ENCODE results near the gene SLMAP.
A peak's percentile ranks its signal among the peaks of the same experiment; 100 is the strongest.
"Not testable (repeated sequence)": the region's sequence is repeated elsewhere in the genome, so short reads cannot be mapped to it uniquely, and the experiment has no call there.

Gene SLMAP

DNA sequence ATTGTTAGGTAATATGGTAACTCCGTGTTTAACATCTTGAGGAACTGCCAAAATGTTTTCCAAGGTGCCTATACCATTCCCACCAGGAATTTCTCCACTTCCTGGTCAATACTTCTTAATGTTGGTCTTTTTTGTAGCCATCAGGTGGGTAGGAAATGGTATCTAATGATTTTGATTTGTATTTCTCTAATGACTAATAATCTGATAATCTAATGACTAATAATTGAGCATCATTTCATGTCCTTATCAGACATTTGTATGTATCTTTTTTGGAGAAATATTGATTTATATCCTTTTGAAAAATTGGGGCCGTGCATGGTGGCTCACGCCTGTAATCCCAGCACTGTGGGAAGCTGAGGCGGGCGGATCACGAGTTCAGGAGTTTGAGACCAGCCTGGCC lies 38.8 kb downstream of the SLMAP start:
- no peak for DNase-seq

DNA sequence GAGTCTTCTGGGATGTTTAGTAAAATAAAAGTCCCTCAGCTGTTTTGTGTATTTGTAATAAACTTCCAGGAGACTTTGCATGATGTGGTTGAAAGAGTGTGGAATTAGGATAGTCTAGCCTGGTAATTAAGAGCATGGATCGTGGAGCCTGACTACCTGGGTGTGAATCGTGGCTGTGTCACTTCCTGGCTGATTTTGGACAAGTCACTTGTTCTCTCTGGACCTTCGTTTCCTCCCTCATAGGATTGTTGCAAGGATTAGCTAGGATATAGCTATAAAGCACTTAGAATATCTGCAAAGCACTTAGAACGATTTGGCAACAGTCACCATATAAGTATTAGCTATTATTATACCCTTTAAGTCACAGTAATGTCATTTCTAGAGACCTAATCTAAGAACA lies 40.2 kb downstream of the SLMAP start:
- DNase-seq, result no peak

DNA sequence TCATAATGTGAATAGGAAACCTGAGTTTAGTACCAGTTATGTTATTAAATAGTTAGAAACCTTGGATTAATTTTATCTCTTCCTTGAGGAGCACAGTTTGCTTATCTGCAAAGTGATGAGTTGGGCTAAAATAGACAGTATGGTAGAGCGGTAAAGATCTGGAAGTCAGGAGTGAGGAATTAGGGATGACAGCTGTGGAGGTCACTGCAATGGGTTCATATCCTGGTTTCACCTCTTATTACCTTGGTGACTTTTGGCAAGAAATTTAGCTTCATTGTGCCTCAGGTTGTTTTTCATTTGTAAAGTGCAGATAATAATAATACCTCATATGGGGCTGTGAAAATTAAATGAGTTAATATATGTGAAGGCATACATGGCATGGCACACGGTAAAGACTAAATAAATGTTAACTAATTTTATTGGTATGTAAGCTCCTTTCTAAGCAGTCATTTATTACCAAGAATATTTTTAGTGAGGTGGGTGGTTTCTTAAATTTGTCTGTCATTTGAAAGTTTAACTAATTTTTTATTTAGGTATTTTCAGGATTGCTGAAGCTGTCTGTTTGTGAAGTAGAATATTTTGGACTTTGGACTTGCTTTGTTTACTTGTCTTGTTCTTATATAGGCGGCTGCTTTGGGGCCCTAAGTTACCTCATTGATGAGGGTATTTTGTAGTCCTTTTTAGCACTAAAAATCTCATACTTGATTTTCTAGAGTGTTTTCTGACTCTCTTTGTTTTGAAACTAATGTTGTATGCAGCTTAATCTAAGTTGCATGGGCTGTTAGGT lies 41.8 kb downstream of the SLMAP start:
- DNase-seq, result no peak

DNA sequence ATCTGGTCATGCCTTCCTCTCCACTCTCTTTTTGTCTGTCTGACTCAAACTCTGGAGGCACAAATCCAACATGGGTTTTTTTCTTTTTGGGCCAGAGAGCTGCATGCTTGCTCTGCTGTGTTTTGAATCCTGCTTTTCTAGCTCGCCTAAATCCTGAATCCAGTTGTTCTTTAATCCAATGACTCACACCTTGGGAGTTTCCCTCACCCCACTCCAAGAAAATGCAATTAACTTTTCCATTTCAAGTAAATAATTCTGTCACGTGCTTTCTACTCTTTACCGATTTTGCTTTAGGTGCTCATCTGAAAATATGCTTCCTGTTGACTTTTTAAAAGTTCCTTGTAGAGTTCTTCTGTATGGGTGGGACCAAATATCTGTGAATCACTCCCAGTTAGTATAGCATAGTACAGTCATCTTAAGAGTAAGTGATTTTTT lies 47.6 kb downstream of the SLMAP start:
- DNase-seq, result no peak

DNA sequence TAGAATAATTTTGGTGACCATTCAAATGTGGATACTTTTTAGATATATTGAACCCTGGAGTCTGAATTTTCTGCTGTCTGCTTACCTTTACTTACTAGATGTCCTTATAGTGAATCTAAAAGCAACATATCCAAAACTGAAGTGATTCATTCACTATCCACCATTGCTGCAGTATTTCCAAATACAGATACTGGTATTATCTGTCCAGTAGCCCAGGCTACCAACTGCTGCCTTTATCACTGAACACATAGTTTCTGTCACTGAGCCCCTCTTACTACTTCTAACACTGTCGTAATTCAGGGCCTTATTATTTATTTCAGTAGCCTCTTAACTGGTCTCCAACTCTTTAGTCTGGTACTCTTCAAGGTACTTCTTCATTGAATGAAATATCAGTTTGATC lies 49.2 kb downstream of the SLMAP start:
- no peak for DNase-seq

DNA sequence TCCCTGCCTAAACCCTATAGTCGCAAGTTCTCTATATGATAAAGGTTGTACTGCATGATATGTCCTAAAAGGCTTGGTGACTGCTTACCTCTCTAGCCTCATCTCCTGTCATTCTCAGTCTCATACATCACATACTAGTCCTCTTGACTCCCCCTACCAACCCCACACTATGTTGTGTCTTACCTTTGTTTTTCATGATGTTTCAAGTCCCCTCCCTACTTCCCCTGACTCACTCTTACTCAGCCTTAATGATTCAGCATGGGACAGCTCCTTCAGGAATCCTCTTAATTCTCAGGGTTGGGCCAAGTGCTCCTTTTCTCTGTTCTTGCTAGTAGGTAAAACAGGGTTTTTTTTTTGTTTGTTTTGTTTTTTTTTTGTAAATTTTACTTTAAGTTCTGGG lies 49.6 kb downstream of the SLMAP start:
- peak in 1 of 2 experiments; percentile 37 for DNase-seq

DNA sequence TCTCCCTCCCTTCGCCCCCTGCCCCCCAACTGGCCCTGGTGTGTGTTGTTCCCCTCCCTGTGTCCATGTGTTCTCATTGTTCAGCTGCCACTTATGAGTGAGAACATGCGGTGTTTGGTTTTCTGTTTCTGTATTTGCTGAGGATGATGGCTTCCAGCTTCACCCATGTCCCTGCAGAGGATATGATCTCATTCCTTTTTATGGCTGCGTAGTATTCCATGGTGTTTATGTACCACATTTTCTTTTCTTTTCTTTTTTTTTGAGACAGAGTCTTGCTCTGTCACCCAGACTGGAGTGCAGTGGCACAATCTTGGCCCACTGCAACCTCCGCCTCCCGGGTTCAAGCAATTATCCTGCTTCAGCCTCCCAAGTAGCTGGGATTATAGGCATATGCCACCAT lies 50.1 kb downstream of the SLMAP start:
- DNase-seq, result not testable (repeated sequence)

DNA sequence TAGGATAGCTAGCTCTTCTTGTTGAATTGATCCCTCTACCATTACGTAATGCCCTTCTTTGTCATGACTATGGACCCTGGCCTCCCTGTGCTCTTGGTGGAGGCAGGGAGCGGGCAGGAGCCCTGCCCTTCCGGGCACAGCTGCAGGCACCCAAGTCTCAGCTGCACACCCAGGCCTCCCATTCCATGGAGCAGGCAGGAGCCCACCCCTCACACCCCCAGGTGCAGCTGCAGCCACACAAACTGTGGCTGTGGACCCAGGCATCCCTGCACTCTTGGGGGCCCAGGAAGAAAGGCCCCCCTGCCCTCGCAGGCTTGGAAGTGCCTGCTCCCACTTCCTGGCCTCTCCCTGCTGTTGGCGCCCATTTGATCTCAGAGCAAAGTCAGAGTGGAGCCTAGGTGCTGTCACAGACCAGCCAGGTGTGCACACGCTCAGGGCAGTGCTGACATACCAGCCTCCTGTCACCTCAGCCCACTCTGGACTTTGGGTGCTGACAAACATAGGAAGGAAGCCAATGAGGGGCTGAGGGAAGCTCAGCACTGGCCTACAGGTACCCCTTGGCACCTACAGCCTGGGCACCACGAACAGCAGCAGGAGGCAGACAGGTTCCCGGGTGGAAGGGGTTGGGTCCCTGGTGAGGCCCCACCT lies 53.0 kb downstream of the SLMAP start:
- no peak for DNase-seq

DNA sequence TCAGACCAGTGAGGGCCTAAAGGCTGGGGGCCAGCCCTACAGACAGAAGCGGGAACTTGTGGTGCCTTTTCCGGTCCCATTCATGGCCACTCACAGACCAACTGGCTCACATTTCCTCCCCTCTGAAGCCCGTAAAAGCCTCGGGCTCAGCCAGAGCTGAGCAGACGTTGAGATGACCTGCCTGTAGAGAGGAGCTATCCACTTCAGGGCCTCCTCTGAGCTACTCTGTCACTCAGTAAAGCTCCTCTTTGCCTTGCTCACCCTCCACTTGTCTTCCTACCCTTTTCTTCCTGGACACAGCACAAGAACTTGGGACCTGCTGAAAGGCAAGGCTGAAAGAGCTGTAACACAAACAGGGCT lies 53.5 kb downstream of the SLMAP start:
- DNase-seq, result no peak

DNA sequence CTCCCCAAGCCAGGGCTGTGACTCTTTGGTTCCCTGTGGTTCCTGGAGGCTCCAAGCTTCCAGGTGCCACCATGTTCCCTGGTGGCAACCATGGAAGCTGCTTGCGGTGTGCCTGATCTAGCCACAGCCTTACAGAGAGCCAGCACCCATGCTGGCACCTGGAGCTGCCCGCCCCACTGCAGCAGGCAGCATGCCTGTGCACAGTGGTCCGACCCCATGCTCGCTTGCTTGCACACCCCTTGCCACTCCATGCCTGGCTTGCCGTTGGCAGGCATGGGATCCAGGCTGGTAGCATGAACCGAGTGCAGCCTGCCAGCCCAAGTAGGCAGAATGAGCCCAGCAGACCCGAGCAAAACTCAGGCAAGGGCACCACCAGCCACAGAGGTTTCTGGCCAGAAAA lies 53.9 kb downstream of the SLMAP start:
- no peak for DNase-seq

DNA sequence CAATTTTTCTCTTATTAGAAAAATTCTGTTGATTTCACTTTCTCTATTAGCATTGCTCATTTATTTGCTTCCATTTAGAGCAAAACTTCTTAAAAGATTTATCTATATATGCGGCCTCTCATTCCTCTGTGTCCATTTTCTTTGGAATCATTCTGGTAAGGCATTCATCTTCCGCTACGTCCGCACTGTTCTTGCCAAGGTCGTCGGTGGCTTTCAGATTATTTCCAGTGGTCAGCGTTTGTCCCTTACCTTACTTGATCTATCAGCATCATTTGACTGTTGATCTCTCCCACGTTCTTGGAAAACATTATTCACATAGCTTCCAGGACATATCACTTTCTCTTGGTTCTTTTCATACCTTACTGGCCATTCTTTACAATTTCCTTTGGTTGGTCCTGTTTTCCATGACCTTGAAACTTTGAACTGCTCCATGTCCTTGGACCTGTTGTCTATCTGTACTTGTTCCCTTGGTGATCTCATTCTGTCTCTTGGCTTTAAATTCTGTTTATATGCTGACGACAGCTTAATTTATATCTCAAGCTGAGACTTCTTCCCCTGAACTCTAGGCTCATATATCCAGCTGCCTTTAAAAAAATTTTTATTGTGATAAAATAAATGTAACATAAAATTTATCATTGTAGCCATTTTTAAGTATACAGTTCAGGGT lies 54.5 kb downstream of the SLMAP start:
- DNase-seq, result no peak

DNA sequence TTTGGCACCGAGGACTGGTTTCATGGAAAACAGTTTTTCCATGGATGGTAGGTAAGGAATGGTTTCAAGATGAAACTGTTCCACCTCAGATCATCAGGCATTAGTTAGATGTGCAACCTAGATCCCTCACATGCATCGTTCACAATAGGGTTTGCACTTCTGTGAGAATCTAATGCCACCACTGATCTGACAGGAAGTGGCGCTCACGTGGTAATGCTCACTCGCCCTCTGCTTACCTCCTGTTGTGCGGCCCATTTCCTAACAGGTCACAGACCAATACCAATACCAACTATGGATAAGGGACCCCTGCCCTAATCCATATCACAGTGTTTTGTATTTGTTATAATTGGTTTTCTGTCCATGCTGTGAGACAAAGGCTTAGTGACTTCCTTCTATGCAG lies 58.9 kb downstream of the SLMAP start:
- peak in 1 of 2 experiments; percentile 27 for DNase-seq

DNA sequence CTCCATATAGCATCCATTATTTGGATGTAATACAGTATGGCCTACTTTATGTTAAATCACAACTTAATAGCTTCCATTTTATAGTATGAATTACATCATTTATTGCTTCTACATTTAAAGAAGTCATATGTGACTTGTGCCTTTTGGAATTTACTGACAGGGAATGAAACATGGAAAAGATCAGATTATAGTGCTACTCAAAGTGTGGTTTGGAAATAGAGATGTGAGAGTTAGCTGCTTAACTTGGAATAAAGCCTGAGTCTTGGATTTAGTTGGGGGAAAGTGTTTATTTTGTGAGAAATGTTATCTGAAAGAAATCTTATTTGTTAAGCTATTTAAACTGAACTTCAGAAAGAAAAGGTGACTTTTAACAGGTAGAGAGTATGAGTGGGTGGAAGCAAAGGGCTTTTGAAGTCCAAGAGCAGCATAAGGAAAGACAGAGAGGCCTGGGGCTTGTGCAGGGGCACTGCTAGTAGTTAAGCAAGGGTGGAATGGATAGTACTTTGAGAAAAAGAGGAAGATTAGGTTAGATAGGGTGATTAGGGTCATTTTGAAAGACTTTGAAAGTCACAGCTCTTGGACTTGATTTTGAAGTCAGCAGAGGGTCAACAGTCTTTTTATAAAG lies 60.5 kb downstream of the SLMAP start:
- no peak for DNase-seq

DNA sequence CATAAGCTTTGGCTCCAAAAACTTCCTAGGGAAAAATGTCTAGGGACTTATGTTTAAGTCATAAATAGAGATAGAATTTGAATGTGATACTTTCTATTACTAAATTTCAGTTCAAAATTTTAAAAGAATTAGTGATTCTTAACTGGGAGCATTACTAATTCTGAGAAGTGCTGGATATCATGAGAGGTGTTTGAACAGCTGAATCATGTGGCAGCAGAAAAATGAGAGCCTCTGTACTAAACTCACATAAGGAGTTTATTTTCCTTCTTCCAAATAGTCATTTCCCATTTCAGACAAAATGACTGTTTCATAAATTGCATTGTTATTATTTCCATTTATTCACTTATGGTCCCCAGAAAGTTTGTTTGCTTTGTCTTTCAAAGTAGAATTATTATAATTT lies 62.7 kb downstream of the SLMAP start:
- DNase-seq, result no peak

DNA sequence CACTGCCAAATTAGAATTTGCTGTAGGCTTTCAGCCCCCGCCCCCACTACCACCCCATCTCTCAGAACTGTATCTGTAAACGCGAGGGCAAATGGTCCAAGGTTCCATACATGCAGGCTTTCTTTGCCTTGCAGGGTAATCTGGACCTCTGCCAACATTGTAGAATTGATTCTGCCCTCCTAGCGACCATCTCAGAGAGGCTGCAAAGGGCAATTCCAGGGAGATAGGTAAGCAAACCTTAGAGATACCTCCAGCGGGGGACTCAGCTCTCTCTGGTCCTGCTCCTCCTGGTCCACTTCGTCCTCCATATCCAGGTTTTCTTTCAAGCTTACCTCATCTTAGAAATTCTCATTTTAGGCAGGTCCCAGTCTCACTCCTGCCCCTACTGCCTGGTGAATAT lies 64.4 kb downstream of the SLMAP start:
- no peak for DNase-seq

DNA sequence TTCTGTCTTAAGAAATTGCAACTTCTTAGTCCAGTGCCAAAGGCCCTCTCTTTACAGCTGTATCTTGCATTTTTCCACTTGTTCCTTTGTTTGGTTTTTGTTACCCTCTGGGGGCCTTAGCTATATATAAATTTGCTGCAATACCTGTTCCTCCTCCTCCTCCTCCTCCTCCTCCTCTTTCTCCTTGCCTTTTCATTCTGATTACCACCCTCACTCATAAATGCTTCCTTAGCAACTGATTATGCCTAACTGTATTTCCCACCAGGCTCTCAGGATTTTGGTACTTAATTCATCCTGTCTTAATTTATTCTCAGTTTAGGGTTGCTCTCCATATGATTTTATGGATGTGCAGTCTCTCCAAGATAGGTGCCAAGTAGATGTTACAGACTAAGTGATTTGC lies 65.7 kb downstream of the SLMAP start:
- DNase-seq, result no peak

DNA sequence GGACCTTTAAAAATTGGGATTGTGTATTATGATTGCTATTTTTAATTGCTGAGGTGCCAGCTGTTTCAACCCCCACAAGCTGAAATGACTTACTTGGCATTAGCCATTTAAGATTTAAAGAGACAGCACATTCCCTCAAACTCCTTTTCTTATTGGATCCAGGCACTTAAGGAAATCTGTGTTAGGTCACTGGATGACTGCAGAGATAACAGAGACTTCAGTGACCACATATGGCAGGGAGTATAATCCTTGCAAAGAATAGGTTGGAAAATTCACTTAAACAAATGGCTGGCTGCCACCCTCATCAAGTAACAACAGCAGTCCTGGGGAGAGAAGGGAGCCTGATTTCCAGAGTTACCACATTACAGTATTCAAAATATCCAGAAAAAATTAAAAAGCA lies 66.6 kb downstream of the SLMAP start:
- no peak for DNase-seq

DNA sequence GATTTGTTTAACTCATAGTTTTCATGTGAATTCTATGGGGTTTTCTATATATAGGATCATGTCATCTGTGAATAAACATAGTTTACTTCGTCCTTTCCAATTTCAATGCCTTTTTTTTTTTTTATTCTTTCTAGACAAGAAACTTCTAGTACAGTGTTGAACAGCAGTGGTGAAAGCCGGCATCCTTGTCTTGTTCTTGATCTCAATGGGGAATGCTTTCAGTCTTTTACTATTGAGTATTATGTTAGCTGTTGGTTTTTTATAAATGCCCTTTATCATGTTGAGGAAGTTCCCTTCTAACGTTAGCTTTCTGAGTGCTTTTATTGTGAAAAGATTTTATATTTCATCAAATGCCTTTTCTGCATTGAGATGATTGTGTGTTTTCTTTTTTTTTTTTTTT lies 69.0 kb downstream of the SLMAP start:
- DNase-seq, result no peak

DNA sequence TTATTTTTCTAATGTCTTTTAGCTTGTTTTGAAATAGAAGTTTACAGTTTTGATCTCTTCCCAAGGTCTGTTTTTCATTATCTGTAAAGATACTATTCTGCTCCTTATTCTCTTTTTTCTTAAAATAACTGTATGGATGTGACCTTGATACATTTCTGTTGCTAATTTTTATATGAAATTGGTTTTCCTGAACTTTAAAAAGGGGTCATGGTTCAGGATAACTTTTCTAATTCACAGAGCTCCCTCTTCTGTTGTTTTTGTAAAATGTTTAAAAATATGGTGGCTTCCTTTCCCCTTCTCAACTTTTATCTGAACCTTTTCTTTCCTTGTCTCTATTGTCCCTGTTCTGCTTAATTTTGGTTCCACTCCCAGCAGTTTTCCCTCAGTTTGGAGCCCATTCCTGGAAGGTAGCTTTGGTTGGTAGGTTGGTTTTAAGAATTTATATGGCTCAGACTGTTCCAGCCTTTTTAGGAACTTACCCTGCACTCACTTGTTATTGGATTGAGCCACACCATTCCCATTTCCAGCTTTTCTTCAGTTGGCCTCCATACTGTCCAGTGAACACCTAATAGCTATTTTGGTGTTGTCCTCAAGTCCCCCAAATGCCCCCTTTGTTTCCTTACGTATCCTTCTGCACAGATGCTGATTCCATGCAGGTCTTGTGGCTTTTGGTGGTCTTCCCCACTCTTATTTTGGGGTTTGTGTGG lies 70.3 kb downstream of the SLMAP start:
- DNase-seq, result no peak

DNA sequence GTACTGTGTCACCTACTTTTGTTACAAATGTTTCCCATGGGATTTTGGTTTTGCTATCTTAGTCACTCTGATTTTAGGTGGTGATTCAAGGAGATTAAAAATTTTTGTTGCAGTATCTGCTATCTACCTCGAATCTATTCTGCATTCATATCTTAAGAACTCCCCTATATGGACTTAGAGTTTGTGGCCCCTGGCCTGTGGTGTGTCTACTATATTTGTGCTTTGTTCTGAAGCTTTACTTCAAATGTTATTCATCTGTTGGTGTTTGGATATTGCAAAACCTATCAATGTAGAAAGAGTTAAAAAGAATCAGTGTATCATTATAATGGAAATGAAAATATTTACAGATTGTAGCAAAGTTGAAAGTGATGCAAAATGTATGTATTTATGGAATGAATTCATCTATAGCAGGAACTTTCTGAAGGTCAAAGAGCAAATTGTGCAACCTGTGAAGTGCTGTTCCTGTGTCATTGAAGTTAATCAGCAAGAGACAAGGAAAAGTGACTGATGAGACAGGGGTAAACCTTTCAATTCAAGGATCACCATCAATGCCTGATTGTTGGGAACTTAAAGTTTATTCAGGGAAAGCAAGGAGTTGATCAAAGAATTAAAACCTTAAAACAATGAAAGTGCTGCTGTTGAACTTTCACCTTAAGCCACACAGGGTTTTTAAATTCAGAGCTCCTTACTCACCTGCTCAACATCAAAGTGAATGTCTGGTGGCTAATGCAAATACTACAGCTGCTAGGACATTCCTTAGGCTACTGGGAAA lies 71.0 kb downstream of the SLMAP start:
- DNase-seq, result no peak

DNA sequence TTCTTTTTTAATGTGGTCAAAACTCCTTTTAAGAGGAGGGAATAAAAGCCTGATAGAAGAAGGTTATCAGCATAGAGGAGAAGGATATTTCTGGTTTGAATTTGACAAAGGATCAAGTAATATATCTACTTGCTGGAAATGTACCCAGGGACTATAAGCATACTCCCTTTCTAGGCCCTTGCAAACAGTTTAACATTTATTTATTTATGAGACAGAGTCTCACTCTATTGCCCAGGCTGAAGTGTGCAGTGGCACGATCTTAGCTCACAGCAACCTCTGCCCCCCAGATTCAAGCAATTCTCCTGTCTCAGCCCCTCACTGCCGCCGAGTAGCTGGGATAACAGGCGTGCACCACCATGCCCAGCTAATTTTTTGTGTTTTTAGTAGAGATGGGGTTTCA lies 71.6 kb downstream of the SLMAP start:
- no peak for DNase-seq

DNA sequence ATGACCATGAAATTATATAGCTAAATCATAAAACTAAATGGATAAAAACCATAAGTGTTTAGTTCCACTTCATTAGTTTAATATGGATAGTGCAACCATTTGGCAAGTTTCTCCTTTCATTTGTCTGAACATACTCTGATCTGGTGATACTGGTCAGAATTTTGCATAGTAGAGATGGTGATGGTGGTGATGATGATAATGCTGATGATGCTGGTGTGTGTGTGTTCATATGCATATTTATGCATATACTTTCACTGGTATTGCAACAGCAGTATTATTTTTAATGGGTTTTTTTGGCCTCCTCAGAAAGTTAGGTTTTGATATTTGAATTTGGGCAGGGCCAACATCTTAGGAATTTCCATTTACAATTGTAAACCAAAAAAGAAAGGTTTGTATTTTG lies 76.4 kb downstream of the SLMAP start:
- no peak for DNase-seq

All from stimulated activated CD4-positive, alpha-beta T cell treated with anti-CD3 and anti-CD28 coated beads, Interleukin-4, amount 100 ng/mL, for 4 hours (primary cell).